Measurements from ENCODE around the gene RNF121.

RNF121 gene

DNA sequence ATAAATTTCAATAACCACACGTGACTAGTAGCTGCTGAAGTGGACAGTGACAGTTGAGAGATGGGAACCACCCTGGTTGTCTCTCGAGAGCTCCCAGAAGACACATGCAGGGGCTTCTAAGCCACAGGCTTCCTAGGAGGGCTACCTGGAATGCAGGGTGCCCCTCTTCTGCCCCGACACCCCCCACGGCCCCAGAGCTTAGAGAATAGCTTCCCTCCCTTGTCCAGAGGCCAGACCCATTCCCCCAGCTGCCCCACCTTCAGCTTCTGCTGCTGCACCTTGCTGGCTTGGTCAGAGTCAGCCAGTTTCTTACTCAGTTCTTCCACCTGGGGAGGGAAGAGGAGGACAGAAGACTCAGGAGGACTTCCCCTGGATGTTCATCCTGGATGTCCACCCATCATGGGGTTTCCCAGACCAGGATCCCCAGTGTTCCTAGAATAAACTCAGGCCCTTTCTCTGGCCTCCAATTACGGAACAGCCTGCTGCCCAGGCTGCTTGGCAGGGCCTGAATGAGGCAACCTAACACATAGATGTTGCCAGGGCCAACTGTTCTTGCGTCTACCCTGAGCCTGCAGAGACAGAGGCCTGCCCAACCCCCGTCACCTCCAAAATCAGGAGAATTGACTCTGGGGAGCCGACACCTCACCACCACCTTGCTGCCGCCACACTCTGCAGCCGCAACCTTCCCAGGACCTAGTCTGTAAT lies 81.8 kb downstream of the RNF121 start:
- H3K4me1 ChIP-seq (ENCODE audit: insufficient read depth, low read length): no peaks in the 10 kb centered on the region
- no peak overlapping the region for H3K4me3 ChIP-seq (ENCODE audit: low read length)
- peaks cover 98% of the 10 kb centered on the region for H3K36me3 ChIP-seq (ENCODE audit: insufficient read depth, low read depth, low read length)
- no peak overlapping the region for H3K27ac ChIP-seq (ENCODE audit: low read length)
- no peaks in the 10 kb centered on the region for H3K27me3 ChIP-seq (ENCODE audit: insufficient read depth, low read length)
- H3K9me3 ChIP-seq (ENCODE audit: insufficient read depth, low read depth, low read length): no peaks in the 10 kb centered on the region
- no peak overlapping the region for H3K9ac ChIP-seq (ENCODE audit: low read depth, low read length)

DNA sequence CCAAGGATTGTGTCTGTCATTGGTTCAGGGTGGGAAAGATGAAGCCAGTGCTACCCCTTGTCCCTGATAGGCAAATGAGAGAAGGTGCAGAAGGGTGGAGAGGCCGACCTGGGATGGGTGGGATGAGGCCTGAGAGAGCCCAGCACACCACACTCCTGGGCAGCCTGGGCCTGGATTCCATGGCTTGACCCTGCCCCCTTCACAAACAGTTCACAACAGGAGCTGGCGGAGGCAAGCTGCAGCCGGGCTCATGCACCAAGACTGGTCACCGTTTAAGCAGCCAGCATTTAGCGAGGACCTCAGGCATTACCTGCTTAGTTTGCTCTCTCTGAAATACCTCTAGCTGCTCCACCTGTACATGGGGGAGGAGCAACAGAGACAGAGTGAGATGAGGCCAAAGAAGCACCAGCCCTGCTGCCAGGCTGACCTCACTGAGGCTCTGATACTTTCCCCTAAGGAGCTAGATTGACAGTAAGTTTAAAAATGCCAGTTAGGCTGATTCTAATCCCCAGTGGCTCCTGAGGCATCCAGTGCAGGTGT lies 83.3 kb downstream of the RNF121 start:
- Histone ChIP-seq H3K36me3 (ENCODE audit: insufficient read depth, low read depth, low read length) (peaks cover 98% of the 10 kb centered on the region), H3K9me3 (ENCODE audit: insufficient read depth, low read depth, low read length) (no peaks in the 10 kb centered on the region), H3K4me1 (ENCODE audit: insufficient read depth, low read length) (no peaks in the 10 kb centered on the region), H3K4me3 (ENCODE audit: low read length) (no peak overlapping the region), H3K27ac (ENCODE audit: low read length) (no peak overlapping the region), H3K27me3 (ENCODE audit: insufficient read depth, low read length) (no peaks in the 10 kb centered on the region), H3K9ac (ENCODE audit: low read depth, low read length) (no peak overlapping the region)

DNA sequence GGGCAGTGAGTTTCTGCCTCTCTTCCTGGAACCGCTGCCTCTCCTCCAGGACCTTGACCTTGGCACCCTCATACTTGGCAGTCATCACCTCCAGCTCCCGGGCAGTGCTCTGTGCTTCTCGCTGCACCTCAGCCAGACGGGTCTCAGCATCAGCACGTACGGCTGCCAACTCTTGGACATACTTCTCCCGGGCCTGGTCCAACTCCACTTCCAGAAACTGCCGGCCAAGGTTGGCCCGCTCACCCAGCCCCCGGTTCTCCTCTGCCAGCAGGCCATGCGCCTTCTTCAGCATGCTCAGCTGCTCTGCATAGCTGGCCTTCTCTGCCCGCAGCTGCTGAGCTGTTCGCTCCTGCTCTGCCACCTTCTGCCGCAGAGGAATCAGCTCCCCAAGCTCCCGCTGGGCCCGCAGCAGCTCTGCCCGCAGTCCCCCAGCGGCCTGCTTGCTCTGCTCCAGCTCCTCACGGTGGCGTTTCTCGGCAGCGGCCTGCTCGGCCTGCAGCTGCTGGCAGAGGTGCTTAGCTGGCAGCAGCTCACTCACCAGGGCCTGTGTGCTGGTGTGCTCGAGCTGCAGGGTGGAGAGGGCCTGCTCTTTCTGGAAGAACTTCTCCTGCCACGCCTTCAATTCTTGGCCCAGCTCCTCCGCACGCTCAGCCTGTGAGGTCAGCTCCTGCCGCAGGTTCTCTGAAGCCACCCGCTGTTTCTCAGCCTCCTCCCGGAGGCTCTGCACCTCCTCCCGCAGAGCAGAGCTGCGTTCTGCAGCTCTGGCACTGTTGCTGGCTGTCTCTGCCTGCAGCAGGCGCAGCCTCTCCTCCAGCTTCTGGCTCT lies 84.3 kb downstream of the RNF121 start:
- H3K9me3 ChIP-seq (ENCODE audit: insufficient read depth, low read depth, low read length): no peaks in the 10 kb centered on the region
- no peak overlapping the region for H3K4me3 ChIP-seq (ENCODE audit: low read length)
- H3K27me3 ChIP-seq (ENCODE audit: insufficient read depth, low read length): no peaks in the 10 kb centered on the region
- no peak overlapping the region for H3K9ac ChIP-seq (ENCODE audit: low read depth, low read length)
- H3K4me1 ChIP-seq (ENCODE audit: insufficient read depth, low read length): no peaks in the 10 kb centered on the region
- peaks cover 98% of the 10 kb centered on the region for H3K36me3 ChIP-seq (ENCODE audit: insufficient read depth, low read depth, low read length)
- no peak overlapping the region for H3K27ac ChIP-seq (ENCODE audit: low read length)

DNA sequence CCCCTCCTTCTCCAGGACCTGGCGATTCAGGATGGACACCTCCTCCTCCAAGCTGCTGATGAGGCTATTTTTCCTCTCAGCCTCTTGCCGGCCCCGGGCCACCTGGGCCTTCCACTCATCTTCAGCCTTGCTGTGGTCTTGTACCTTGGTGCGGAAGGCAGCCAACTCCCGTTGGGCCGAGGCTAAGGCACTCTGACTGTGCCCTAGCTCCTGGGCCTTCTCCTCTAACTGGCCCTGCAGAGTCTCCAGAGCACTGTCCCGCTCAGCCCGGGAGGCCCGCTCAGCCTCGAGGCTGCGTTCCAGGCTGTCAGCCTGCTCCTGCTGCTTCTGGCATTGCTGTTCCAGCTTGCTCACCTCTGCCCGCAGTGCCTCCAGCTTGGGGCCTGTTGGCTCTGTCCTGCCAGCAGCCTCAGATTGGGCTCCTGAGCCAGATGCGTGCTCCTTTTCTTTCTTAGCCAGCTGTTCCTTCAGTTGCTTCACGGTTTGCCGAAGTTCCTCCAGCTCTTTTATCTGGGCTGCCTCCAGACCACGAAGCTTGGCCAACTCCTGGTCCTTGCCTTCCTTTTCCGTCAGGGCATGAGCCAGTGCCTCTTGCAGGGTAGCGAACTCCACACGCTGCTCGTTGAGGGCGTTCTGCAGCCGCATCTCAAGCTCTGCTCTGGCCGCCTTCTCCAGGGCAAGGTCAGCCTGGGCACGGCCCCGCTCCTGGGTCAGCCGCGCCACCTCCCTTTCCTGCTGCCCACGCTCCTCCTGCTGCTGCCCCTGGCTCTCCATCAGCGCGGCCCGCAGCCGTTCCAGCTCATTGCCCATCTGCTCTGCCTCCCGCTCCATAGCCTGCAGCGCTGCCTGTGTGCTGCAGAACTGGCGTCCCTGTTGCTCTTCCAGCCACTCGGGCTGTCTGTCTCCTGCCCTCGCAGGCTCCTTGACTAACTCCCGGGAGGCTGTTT lies 85.2 kb downstream of the RNF121 start:
- Histone ChIP-seq H3K4me3 (ENCODE audit: low read length) (no peak overlapping the region), H3K9me3 (ENCODE audit: insufficient read depth, low read depth, low read length) (no peaks in the 10 kb centered on the region), H3K27ac (ENCODE audit: low read length) (no peak overlapping the region), H3K36me3 (ENCODE audit: insufficient read depth, low read depth, low read length) (peaks cover 99% of the 10 kb centered on the region), H3K4me1 (ENCODE audit: insufficient read depth, low read length) (no peaks in the 10 kb centered on the region), H3K27me3 (ENCODE audit: insufficient read depth, low read length) (no peaks in the 10 kb centered on the region), H3K9ac (ENCODE audit: low read depth, low read length) (no peak overlapping the region)

DNA sequence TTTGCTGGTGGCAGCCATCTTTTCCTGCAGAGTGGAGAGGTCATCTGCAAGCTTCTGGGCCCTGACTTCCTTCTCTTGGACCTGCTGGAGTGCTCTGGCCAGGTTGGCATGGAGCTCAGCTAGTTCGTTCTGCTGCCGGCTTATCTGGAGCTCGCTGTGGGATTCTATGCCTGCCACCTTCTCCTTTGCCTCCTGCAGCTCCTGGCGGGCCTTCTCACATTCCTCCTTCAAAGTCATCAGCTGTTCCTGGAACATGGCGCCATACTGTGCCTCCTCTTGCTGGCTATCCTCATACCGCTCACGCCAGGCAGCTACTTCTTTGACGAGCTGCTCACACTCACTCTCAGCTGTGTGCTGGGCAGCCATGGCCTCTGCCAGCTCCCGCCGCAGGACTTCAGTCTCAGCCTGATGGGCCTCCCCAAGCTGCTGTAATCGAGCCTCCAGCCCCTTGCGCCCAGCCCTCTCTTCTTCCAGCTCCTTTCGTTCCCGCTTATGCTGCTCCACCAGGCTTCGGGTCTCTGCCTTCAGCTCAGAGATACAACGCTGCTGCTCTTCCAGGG lies 86.0 kb downstream of the RNF121 start:
- Histone ChIP-seq H3K36me3 (ENCODE audit: insufficient read depth, low read depth, low read length) (peaks cover 100% of the 10 kb centered on the region), H3K4me1 (ENCODE audit: insufficient read depth, low read length) (no peaks in the 10 kb centered on the region), H3K9ac (ENCODE audit: low read depth, low read length) (no peak overlapping the region), H3K27ac (ENCODE audit: low read length) (no peak overlapping the region), H3K9me3 (ENCODE audit: insufficient read depth, low read depth, low read length) (no peaks in the 10 kb centered on the region), H3K4me3 (ENCODE audit: low read length) (no peak overlapping the region), H3K27me3 (ENCODE audit: insufficient read depth, low read length) (no peaks in the 10 kb centered on the region)

DNA sequence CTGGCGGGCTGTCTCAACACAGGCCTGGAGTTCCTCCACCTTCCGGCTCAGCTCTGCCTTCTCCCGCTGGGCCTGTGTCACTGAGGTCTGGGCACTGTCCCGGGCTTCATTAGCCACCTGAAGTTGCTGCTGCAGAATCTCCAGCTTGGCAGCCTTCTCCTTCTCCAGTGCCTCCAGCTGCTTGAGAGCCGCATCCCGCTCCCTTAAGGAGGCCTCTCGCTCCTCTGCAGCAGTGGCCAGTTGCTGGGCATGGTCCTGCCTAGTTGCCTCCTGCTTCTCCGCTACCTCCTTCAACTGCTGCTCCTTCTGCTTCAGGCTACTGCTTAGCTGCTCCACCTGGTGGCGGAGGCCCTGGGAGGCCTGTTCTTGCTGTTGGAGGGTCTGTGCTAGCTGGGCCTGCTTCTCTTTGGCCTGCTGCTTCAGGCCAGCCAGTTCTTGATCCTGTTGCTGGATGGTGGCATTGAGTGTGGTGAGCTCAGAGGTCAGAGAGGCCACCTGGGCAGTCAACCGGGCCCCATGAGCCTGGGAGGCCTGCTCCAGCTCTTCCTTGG lies 86.7 kb downstream of the RNF121 start:
- Histone ChIP-seq H3K9ac (ENCODE audit: low read depth, low read length) (no peak overlapping the region), H3K4me3 (ENCODE audit: low read length) (no peak overlapping the region), H3K36me3 (ENCODE audit: insufficient read depth, low read depth, low read length) (peaks cover 100% of the 10 kb centered on the region), H3K27ac (ENCODE audit: low read length) (no peak overlapping the region), H3K4me1 (ENCODE audit: insufficient read depth, low read length) (no peaks in the 10 kb centered on the region), H3K27me3 (ENCODE audit: insufficient read depth, low read length) (no peaks in the 10 kb centered on the region), H3K9me3 (ENCODE audit: insufficient read depth, low read depth, low read length) (no peaks in the 10 kb centered on the region)

DNA sequence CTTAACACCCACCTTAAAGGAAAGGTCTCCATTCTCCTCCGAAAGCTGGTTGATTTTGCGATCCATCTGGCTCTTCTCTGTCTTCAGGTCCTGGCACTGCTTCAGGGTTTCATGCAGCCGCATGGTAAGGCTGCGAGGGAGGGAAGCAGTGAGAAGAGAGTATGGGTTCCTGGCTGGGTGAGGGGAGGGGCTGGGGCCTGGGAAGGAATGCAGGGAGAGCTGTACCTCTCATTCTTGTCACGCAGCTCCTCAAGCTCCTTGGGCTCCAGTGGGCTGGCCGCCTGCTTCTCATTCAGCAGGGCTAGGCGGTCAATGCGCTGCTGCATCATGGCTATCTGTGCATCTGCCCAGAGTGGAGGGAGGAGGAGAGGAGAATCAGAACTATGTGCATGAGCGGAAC lies 89.3 kb downstream of the RNF121 start:
- Histone ChIP-seq H3K27me3 (ENCODE audit: insufficient read depth, low read length) (no peaks in the 10 kb centered on the region), H3K36me3 (ENCODE audit: insufficient read depth, low read depth, low read length) (peaks cover 99% of the 10 kb centered on the region), H3K4me1 (ENCODE audit: insufficient read depth, low read length) (no peaks in the 10 kb centered on the region), H3K9me3 (ENCODE audit: insufficient read depth, low read depth, low read length) (no peaks in the 10 kb centered on the region), H3K4me3 (ENCODE audit: low read length) (no peak overlapping the region), H3K27ac (ENCODE audit: low read length) (no peak overlapping the region), H3K9ac (ENCODE audit: low read depth, low read length) (no peak overlapping the region)

DNA sequence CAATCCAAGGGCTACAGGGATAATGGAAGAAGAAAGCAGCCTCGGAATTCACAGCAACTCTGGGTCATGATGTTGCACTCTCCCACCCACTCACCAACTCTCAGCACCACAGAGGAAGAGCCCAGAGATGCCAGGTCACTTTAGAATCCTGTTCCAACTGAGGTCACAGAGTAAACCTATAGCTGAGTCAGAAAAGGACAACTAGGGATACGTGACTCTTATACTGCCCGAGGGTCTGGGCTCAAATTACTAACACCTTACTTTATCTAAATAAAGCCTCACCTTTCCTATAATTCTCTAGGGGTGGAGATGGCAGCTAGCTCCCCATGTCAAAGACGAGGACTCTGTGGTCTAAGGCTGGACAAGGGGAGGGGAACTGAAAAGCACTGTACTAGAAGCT lies 94.5 kb downstream of the RNF121 start:
- Histone ChIP-seq H3K9ac (ENCODE audit: low read depth, low read length) (no peak overlapping the region), H3K36me3 (ENCODE audit: insufficient read depth, low read depth, low read length) (peaks cover 80% of the 10 kb centered on the region), H3K27me3 (ENCODE audit: insufficient read depth, low read length) (no peaks in the 10 kb centered on the region), H3K9me3 (ENCODE audit: insufficient read depth, low read depth, low read length) (no peaks in the 10 kb centered on the region), H3K27ac (ENCODE audit: low read length) (no peak overlapping the region), H3K4me3 (ENCODE audit: low read length) (no peak overlapping the region), H3K4me1 (ENCODE audit: insufficient read depth, low read length) (no peaks in the 10 kb centered on the region)

DNA sequence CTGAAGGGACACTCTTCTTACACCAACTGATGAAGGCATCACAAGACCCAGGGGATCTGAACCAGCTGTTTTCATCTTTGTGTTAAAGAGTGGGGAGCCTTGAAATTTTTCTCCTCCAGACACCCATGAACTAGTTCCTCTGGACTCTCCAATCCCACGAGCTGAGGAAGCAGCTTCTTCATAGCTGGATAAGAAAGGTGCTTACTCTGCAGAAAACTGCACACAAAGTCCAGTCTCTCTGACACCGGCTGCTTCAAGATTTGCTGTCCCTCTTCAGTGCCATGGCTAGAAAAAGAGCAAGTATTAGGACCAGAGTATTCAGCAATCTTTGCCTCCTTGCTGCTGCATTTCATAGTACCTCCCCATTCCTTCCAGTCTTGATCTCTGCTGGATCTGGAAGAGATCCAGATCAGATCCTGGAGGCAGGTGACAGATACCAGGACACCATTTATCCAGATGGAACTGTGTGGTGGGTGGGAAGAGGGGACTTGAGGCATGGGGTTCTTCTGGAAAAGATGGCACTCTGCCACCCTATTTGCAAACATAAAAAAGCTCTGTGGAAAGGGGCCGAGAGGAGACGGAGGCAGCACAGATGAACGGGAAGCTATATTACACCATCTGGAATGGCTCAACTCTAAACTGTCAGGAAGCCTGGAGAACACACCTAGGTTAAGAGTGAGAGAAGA lies 95.4 kb downstream of the RNF121 start:
- H3K9me3 ChIP-seq (ENCODE audit: insufficient read depth, low read depth, low read length): no peaks in the 10 kb centered on the region
- H3K36me3 ChIP-seq (ENCODE audit: insufficient read depth, low read depth, low read length): peaks cover 80% of the 10 kb centered on the region
- H3K27ac ChIP-seq (ENCODE audit: low read length): no peak overlapping the region
- H3K4me3 ChIP-seq (ENCODE audit: low read length): no peak overlapping the region
- no peak overlapping the region for H3K9ac ChIP-seq (ENCODE audit: low read depth, low read length)
- no peaks in the 10 kb centered on the region for H3K27me3 ChIP-seq (ENCODE audit: insufficient read depth, low read length)
- H3K4me1 ChIP-seq (ENCODE audit: insufficient read depth, low read length): no peaks in the 10 kb centered on the region

DNA sequence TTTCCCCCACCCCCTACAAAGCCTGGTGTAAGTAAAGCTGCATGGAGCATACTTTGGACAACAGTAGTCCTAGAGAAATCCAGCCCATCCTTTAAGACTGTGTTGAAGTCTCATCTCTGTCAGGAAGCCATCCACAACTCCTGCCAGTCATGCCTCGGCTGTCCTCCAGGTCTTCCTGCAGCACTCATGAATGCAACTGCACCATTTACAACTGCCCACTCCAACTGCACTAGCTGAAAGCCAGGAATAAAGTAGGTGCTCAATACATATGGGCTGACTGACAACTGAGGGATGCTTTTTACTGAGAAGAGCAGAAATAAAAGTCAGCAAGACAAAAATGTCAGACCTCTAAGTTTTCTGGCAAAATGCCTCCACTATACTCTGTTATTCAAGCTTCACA lies 97.2 kb downstream of the RNF121 start:
- no peak overlapping the region for H3K9ac ChIP-seq (ENCODE audit: low read depth, low read length)
- no peaks in the 10 kb centered on the region for H3K27me3 ChIP-seq (ENCODE audit: insufficient read depth, low read length)
- no peak overlapping the region for H3K27ac ChIP-seq (ENCODE audit: low read length)
- H3K4me1 ChIP-seq (ENCODE audit: insufficient read depth, low read length): no peaks in the 10 kb centered on the region
- peaks cover 74% of the 10 kb centered on the region for H3K36me3 ChIP-seq (ENCODE audit: insufficient read depth, low read depth, low read length)
- no peak overlapping the region for H3K4me3 ChIP-seq (ENCODE audit: low read length)
- no peaks in the 10 kb centered on the region for H3K9me3 ChIP-seq (ENCODE audit: insufficient read depth, low read depth, low read length)
